Stimulated activated CD4-positive, alpha-beta T cell treated with anti-CD3 and anti-CD28 coated beads, Interleukin-1b, Interleukin-23, amount 100 ng/mL, for 24 hours (primary cell): ENCODE results near the gene ITK.
"Not testable (repeated sequence)": the region's sequence is repeated elsewhere in the genome, so short reads cannot be mapped to it uniquely, and the experiment has no call there.

Experiments used
- DNase-seq, 4 experiments: peaks; one replicate each; pipeline ENCODE4 v3.0.0-alpha.2; 2020; ENCODE audit warnings: low read depth in 4 of 4, low spot score in 1 of 4

Gene ITK

GRCh38 chr5:157167214-157167621 lies 13.4 kb upstream of the ITK start:
- DNase-seq = no peak

GRCh38 chr5:157168286-157168685 lies 12.4 kb upstream of the ITK start:
- no peak for DNase-seq

GRCh38 chr5:157172403-157172802 lies 8.2 kb upstream of the ITK start:
- peak; percentile 57 to 84 (median 66) for DNase-seq

- no peak for DNase-seq
Observed at GRCh38 chr5:157175071-157175612, 5.5 kb upstream of the ITK start.

DNA sequence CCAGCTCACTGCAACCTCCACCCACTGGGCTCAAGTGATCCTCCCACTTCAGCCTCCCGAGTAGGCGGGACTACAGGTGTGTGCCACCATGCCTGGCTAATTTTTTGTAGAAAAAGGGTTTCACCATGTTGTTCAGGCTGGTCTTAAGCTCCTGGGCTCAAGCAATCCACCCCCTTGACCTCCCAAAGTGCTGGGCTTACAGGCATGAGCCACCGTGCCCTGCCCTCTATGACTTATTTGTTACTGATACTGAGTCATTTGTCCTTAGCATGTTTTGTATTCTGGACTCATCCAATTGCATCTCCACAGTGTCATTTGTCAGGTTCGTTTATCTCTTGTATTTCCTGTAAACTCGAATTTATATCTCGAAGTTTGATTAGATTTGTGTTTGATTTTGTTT lies 2.7 kb upstream of the ITK start:
- no peak for DNase-seq

DNA sequence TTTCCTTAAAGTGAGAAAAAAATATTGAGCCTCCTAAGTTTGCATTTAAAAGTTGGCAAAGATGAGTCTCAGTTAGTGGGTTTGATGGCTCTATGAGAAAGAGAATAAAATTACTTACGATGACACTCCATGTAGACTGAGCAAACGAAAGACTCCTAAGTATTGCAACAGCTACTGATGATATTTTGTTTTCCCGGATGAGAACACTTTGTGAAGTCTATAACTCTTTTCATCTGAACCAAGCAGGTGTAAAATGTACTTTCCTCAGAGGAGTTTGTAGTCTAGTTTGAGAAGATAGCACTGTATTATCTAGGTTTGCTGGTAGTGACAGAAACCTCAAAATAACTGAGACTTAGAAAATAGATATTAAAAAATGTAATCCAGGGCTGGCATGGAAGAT lies 1.7 kb upstream of the ITK start:
- no peak for DNase-seq

DNA sequence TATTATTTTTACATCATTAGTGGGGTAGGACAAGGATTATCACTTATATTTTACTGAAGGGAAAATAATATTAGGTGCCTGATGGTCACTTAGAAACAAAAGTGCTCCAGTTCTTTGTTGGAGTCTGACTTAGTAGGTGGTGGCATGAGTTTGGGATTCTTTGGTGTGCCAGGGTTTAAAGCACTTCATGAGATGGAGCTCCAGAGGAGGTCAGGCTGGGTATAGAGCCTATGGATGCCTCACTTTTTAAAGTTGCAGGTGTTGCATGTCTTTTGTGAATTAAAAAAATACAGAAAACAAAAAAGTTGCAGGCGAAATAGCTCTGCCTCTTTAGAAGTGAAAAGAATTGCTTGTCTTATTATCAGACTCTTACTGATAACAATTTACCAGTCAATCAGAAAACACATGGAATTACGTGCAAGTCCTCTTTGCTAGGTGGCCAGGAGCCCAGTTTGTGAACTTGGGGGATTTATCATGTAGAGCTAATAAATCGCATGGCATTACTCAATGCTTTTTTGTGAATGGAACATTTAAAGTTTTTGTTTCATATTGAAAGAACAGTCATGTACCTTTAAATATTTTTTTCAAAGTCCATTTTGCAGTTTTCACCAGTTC lies 1.6 kb downstream of the ITK start:
- DNase-seq = no peak

DNA sequence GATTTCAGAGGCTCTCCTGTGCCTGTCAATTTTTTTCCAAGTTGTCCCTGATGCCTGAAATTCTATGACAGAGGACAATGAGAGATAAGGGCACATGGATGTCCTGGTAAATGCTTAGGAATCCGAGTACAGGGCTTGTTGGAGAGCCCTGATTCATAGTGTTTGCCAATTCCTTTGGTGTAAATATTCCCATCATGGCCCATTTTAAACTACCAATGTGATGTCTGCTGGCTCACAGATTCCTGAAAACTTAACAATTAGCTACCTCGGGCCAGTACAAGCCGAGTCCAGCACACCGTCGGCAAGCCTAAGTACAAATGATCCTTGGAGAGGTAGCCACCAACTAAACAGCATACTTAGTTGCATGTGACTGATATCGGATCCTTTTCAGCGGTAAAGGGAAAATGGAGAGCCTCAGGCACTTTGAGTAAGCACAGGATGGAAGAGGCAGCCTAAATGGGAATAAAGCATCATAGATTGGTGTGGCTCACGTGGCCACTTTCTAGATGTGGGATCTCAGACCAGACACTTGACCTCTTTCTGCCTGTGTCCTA lies 3.6 kb downstream of the ITK start:
- DNase-seq = no peak

- DNase-seq = not testable (repeated sequence)
Observed at GRCh38 chr5:157185122-157185521, 4.5 kb downstream of the ITK start.

DNA sequence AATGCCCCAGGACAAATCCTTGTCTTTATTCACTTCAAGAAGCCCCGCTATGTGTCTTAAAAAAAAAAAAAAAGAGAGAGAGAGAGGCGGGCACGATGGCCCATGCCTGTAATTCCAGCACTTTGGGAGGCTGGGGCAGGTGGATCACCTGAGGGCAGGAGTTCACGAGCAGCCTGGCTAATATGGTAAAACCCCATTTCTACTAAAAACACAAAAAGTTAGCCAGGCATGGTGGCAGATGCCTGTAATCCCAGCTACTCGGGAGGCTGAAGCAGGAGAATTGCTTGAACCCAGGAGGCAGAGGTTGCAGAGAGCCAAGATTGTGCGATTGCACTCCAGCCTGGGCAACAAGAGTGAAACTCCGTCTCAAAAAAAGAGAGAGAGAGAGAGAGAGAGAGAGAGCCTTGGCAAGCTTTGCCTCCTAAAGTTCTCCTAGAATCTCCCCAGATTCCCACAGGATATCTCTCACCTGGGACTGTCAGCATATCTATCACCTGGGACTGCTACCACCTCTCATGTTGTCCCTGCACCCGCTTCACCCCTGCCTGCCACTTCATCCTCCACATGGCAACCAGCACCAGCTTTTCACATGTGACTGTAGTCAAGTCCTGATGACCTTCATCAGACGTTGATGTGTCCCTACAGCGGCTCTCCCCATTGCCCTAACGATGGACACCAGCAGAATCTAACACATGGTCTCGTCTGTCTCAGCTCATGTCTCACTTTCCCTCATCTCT lies 5.8 kb downstream of the ITK start:
- DNase-seq = no peak

- DNase-seq = no peak
Observed at GRCh38 chr5:157187046-157187754, 6.6 kb downstream of the ITK start.

DNA sequence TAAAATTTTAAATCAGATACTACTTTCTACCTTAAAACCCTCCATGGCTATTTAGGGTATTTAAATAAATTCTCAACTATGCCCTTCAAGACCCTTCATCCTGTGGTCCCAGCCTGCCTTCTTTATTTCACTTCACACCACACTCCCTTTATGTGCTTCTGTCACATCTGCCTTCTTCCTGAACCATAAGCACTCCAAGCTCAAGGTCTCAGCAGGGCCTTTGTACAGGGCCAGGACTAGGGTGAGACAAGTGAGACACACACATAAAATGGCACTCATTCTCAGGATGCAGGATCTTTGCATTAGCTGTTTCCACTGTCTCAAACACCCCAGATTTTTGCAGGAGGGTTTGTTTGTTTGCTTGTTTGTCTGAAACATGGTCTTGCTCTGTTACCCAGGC lies 7.6 kb downstream of the ITK start:
- DNase-seq = no peak

GRCh38 chr5:157189223-157189622 lies 8.6 kb downstream of the ITK start:
- DNase-seq = no peak

DNA sequence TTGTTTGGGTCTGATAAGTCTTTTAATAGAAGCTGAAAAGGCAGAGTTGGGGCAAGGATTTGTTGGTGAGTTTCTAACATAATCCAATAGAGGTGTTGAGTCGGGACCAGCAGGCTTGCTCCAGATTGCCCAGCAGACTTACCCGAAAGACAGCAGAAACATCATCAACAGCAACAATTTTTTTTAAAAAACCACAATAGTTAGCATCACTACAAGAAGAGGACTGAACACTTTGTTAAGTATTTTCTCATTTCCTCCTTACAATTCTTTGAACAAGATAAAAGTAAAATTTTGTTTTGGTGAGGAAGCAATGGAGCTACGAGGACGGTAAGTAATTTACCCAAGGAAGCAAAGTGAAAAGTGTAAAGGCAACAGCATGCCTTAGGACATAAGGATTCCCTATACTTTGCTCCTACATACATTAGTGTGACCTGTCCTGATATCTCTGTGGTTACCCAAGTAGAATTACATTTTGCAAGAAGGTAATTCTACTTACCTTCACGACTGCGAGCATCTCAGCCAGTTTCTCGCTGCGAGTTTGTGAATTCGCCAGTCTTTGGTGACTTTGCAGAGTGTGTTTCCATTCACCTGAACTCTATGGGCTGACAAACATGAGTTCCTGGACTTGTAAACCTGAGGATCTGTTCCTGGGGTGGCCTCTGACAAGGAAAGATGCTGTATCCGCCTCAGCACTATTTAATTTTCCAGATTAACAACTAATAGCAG lies 13.2 kb downstream of the ITK start:
- no peak for DNase-seq

- DNase-seq = no peak
Observed at GRCh38 chr5:157196045-157196444, 15.4 kb downstream of the ITK start.

GRCh38 chr5:157197086-157197485 lies 16.4 kb downstream of the ITK start:
- no peak for DNase-seq

DNA sequence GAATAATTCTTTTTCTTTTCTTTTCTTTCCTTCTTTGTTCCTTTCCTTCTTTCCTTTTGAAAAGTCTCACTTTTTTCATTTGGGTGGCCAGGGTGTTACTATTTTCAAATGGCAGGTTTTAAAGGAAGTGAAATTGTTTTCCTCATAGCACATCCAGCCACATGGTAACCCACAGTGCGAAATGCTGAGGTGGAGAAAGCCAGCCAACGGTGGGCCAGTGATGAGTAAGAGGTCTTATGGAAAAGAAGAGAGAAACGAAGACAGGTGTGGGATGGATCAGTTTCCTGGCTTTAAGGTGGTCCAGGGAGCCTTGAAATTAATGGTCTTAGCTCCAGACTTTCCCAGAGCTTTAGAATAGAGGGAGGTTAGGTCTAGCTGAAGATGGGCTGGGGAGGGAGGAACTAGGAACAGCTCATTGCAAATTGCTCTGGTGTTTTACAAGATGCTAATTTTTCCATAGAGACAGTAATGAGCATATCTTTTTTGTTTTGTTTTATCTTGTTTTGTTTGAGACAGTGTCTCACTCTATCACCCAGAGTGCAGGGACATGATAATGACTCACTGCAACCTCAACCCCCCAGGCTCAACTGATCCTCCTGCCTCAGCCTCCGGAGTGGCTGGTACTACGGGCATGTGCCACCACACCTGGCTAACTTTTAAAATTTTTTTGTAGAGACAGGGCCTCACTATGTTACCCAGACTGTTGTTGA lies 17.8 kb downstream of the ITK start:
- DNase-seq = no peak

DNA sequence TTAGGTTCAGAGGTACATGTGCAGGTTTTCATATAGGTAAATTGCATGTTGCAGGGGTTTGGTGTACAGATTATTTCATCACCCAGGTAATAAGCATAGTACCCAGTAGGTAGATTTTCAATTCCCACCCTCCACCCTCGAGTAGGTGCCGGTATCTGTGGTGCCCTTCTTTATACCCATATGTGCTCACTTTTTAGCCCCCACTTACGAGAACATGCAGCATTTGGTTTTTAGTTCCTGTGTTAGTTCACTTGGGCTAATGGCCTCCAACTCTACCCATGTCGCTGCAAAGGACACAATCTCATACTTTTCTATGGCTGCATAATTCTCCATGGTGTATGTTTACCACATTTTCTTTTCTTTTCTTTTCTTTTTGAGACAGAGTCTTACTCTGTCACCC lies 21.2 kb downstream of the ITK start:
- no peak for DNase-seq

DNA sequence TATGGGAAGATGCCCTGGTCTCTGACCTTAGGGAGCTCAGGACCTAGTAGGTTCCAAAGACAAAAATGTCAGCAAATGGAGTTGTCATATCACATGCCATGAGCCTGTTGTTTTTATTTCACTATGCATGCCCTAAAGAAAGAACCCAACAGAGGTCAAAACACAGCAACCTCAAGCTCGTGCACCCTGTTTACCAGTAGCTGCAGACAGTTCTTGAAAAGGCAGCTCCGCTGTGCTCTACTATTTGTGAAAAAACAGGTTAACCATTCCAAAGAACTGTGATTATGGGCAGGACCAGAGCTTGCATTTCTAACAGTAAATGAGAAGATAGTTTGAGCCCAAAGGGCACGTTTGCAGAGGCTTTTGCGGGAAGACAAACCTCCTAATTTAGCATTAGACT lies 22.8 kb downstream of the ITK start:
- DNase-seq = no peak

- no peak for DNase-seq
Observed at GRCh38 chr5:157204765-157205164, 24.1 kb downstream of the ITK start.

GRCh38 chr5:157205708-157206107 lies 25.1 kb downstream of the ITK start:
- no peak for DNase-seq
